Trophoblast cell (in vitro differentiated cells and primary cell): ENCODE measurements around the gene MTUS2.

ENCODE experiments used
- DNase-seq, 2 donors: peaks; one replicate each; pipeline ENCODE4 v3.0.0-alpha.2; 2016
- H2AFZ ChIP-seq: 2 replicates; pipeline ENCODE4 v1.6.1; 2013; ENCODE audit warnings: low read length, moderate library complexity, mild to moderate bottlenecking; ENCODE audit not compliant: insufficient read depth, poor library complexity
- H2AK5ac ChIP-seq: 2 replicates; pipeline ENCODE4 v1.6.1; 2013; ENCODE audit warnings: mild to moderate bottlenecking, low read length
- H2BK120ac ChIP-seq: 2 replicates; pipeline ENCODE4 v1.6.1; 2013; ENCODE audit warnings: low read length, mild to moderate bottlenecking, moderate library complexity; ENCODE audit not compliant: insufficient read depth, poor library complexity
- H2BK12ac ChIP-seq: 2 replicates; pipeline ENCODE4 v1.6.1; 2013; ENCODE audit warnings: mild to moderate bottlenecking, low read length, moderate library complexity
- H2BK5ac ChIP-seq: 2 replicates; pipeline ENCODE4 v1.6.1; 2013; ENCODE audit warnings: low read length, low read depth, moderate library complexity, mild to moderate bottlenecking; ENCODE audit not compliant: poor library complexity
- H3K14ac ChIP-seq: 2 replicates; pipeline ENCODE4 v1.6.1; 2013; ENCODE audit warnings: mild to moderate bottlenecking, low read length
- H3K18ac ChIP-seq: 2 replicates; pipeline ENCODE4 v1.6.1; 2013; ENCODE audit warnings: mild to moderate bottlenecking, low read length
- H3K23ac ChIP-seq: 2 replicates; pipeline ENCODE4 v1.6.1; 2013; ENCODE audit warnings: low read length
- H3K27ac ChIP-seq: 2 replicates; pipeline ENCODE4 v1.5.1; 2013; ENCODE audit warnings: low read depth, mild to moderate bottlenecking, inconsistent platforms, low read length, moderate library complexity
- H3K27me3 ChIP-seq: 2 replicates; pipeline ENCODE4 v1.6.1; 2013; ENCODE audit warnings: inconsistent platforms, mild to moderate bottlenecking, low read length, moderate library complexity; ENCODE audit not compliant: insufficient read depth
- H3K36me3 ChIP-seq, 2 experiments: 1 replicate in 1 of 2; 2 replicates in 1 of 2; pipeline ENCODE4 v1.6.1; 2013; ENCODE audit warnings: low read length in 2 of 2, mild to moderate bottlenecking in 2 of 2, moderate library complexity in 1 of 2; ENCODE audit not compliant: insufficient read depth in 2 of 2, control insufficient read depth in 1 of 2
- H3K4ac ChIP-seq: 2 replicates; pipeline ENCODE4 v1.6.1; 2013; ENCODE audit warnings: low read depth, mild to moderate bottlenecking, low read length, moderate library complexity
- H3K4me1 ChIP-seq, 2 experiments: 1 replicate in 1 of 2; 2 replicates in 1 of 2; pipeline ENCODE4 v1.6.1; 2013; ENCODE audit warnings: low read length in 2 of 2, mild to moderate bottlenecking in 2 of 2, moderate library complexity in 1 of 2; ENCODE audit not compliant: insufficient read depth in 2 of 2, control insufficient read depth in 1 of 2
- H3K4me2 ChIP-seq: 2 replicates; pipeline ENCODE4 v1.6.1; 2013; ENCODE audit warnings: inconsistent platforms, mild to moderate bottlenecking, low read length, moderate library complexity
- H3K4me3 ChIP-seq: 2 replicates; pipeline ENCODE4 v1.5.1; 2013; ENCODE audit warnings: mild to moderate bottlenecking, low read depth, low read length, inconsistent platforms
- H3K79me1 ChIP-seq: one replicate; pipeline ENCODE4 v1.6.1; 2013; ENCODE audit warnings: low read length
- H3K79me2 ChIP-seq: 2 replicates; pipeline ENCODE4 v1.6.1; 2013; ENCODE audit warnings: low read length, mild to moderate bottlenecking; ENCODE audit not compliant: control insufficient read depth, insufficient read depth, poor library complexity
- H3K9ac ChIP-seq: 2 replicates; pipeline ENCODE4 v1.6.1; 2013; ENCODE audit warnings: mild to moderate bottlenecking, low read length
- H3K9me3 ChIP-seq: 2 replicates; pipeline ENCODE4 v1.6.1; 2013; ENCODE audit warnings: low read depth, mild to moderate bottlenecking, control low read depth, inconsistent platforms, low read length; ENCODE audit not compliant: insufficient read depth
- H4K12ac ChIP-seq: 2 replicates; pipeline ENCODE4 v1.6.1; 2013; ENCODE audit warnings: low read depth, mild to moderate bottlenecking, low read length, moderate library complexity
- H4K8ac ChIP-seq: 2 replicates; pipeline ENCODE4 v1.6.1; 2013; ENCODE audit warnings: low read depth, mild to moderate bottlenecking, low read length, moderate library complexity
- H4K91ac ChIP-seq: one replicate; pipeline ENCODE4 v1.6.1; 2013; ENCODE audit warnings: low read depth, mild to moderate bottlenecking, low read length, moderate library complexity
- WGBS: extraction: QIAGEN DNeasy Blood & Tissue Kit; methylation state at CpG from one replicate; pipeline ENCODE4 v1.1.7; 2013; ENCODE audit warnings: missing lambda C conversion rate; ENCODE audit not compliant: insufficient read length, insufficient coverage; ENCODE audit errors: extremely low coverage; 5-methylcytosine and 5-hydroxymethylcytosine counted together

Gene MTUS2

GRCh38 chr13:28854657-28855056, 34.5 kb downstream of the MTUS2 start:
- Histone ChIP-seq H2AK5ac (no peak overlapping the region), H3K27me3 (no peaks in the 10 kb centered on the region), H3K79me2 (no peaks in the 10 kb centered on the region), H3K4me1 (no peaks in the 10 kb centered on the region), H2BK120ac (no peak overlapping the region), H3K36me3 (no peaks in the 10 kb centered on the region), H4K91ac (no peak overlapping the region), H3K27ac (no peak overlapping the region), H3K14ac (no peak overlapping the region), H2BK12ac (no peak overlapping the region), H4K12ac (no peak overlapping the region), H3K18ac (no peak overlapping the region), H3K4me2 (no peak overlapping the region), H3K79me1 (no peaks in the 10 kb centered on the region), H2BK5ac (no peak overlapping the region), H2AFZ (no peak overlapping the region), H3K9me3 (no peaks in the 10 kb centered on the region), H4K8ac (no peak overlapping the region), H3K4me3 (no peak overlapping the region), H3K23ac (no peak overlapping the region), H3K9ac (no peak overlapping the region), H3K4ac (no peak overlapping the region)
- WGBS, result no CpG with 5 or more reads among the region's 4 CpGs
- DNase-seq, result no peak

DNA sequence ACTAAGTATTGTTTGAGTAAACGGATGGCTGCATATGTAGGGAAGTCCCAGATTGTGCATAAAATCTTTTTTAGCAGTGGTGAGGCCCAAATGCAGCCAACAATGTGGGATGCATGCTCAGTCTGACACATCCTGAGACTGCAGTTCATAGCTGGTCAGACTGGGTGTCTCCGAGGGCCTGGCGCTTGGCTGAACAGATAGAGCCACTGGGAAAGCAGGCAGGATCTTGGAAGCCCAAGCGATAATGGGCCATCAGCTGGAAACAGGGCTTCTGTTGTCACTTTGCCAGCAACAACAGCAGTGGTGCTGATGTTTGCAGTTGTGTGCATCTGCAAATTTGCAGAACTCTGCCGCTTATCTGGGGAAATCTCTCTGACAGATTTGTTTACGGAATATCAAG, 36.1 kb downstream of the MTUS2 start:
- no CpG with 5 or more reads among the region's 6 CpGs for WGBS
- Histone ChIP-seq H2BK120ac (no peak overlapping the region), H3K4ac (no peak overlapping the region), H3K36me3 (no peaks in the 10 kb centered on the region), H3K79me2 (no peaks in the 10 kb centered on the region), H4K8ac (no peak overlapping the region), H4K12ac (no peak overlapping the region), H3K4me3 (no peak overlapping the region), H2AFZ (no peak overlapping the region), H3K14ac (no peak overlapping the region), H3K4me1 (no peaks in the 10 kb centered on the region), H2BK12ac (no peak overlapping the region), H3K27me3 (no peaks in the 10 kb centered on the region), H3K27ac (no peak overlapping the region), H3K9ac (no peak overlapping the region), H2AK5ac (no peak overlapping the region), H3K4me2 (no peak overlapping the region), H3K18ac (no peak overlapping the region), H3K23ac (no peak overlapping the region), H3K79me1 (no peaks in the 10 kb centered on the region), H3K9me3 (no peaks in the 10 kb centered on the region), H2BK5ac (no peak overlapping the region), H4K91ac (no peak overlapping the region)
- DNase-seq, result no peak

DNA sequence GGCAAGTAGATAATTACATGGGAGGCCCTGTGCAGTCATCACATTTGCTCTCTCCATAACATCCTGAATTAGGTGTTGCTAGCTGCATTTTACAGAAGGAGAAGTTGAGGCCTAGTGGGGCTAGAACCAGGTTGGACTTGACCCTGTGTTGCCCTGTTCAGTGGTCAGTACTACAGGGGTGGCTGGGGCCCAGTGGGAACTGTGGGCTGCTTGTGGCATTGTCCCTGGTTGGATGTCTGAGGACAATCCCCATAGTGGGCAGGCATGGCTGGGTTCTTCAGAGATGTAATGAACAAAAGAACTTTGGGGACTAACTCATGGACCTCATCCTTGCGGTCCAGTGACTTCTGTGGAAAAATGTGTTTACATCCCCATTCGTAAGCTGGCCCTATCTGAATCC, 38.9 kb downstream of the MTUS2 start:
- H3K27me3 ChIP-seq, result no peaks in the 10 kb centered on the region
- WGBS, result no CpG with 5 or more reads among the region's 2 CpGs

GRCh38 chr13:28859717-28860116, 39.6 kb downstream of the MTUS2 start:
- Histone ChIP-seq H2BK5ac (no peak overlapping the region), H3K4me3 (no peak overlapping the region), H3K18ac (no peak overlapping the region), H3K79me1 (no peaks in the 10 kb centered on the region), H3K36me3 (no peaks in the 10 kb centered on the region), H3K4me1 (no peaks in the 10 kb centered on the region), H4K12ac (no peak overlapping the region), H2AK5ac (no peak overlapping the region), H4K8ac (no peak overlapping the region), H3K27me3 (no peaks in the 10 kb centered on the region), H4K91ac (no peak overlapping the region), H3K4me2 (no peak overlapping the region), H3K27ac (no peak overlapping the region), H3K9me3 (peaks cover 2% of the 10 kb centered on the region), H3K4ac (no peak overlapping the region), H2AFZ (no peak overlapping the region), H3K23ac (no peak overlapping the region), H2BK120ac (no peak overlapping the region), H2BK12ac (no peak overlapping the region), H3K14ac (no peak overlapping the region), H3K9ac (no peak overlapping the region), H3K79me2 (no peaks in the 10 kb centered on the region)
- no peak for DNase-seq
- no CpG with 5 or more reads among the region's 2 CpGs for WGBS

More for the DNA sequence above, 38.9 kb downstream of the MTUS2 start:
- Histone ChIP-seq H3K79me2 (no peaks in the 10 kb centered on the region), H2BK12ac (no peak overlapping the region), H3K4me3 (no peak overlapping the region), H3K14ac (no peak overlapping the region), H3K4me2 (no peak overlapping the region), H3K4ac (no peak overlapping the region), H3K4me1 (no peaks in the 10 kb centered on the region), H3K18ac (no peak overlapping the region), H2AFZ (no peak overlapping the region), H3K36me3 (no peaks in the 10 kb centered on the region), H2AK5ac (no peak overlapping the region), H3K79me1 (no peaks in the 10 kb centered on the region), H3K9me3 (peaks cover 2% of the 10 kb centered on the region), H2BK5ac (no peak overlapping the region), H3K27ac (no peak overlapping the region), H3K9ac (no peak overlapping the region), H3K23ac (no peak overlapping the region), H2BK120ac (no peak overlapping the region), H4K91ac (no peak overlapping the region), H4K8ac (no peak overlapping the region), H4K12ac (no peak overlapping the region)
- no peak for DNase-seq
